H9 (cell line): ENCODE data around the gene DUOXA1. TPM values are rescaled to one million over a fixed set of nuclear protein-coding genes. Genes with fewer than 3 reads are reported as not detected.

ENCODE experiments used
- DNase-seq: peaks from one replicate; pipeline ENCODE4 v3.0.0-alpha.2; 2017
- H2AFZ ChIP-seq: one replicate; pipeline ENCODE4 v1.6.1; 2013; ENCODE audit warnings: mild to moderate bottlenecking, low read length, control low read depth, moderate library complexity
- H2AK5ac ChIP-seq: 2 replicates; pipeline ENCODE4 v1.6.1; 2013; ENCODE audit warnings: low read length, control low read depth, mixed read lengths; ENCODE audit not compliant: insufficient read length
- H2BK120ac ChIP-seq: one replicate; pipeline ENCODE4 v1.6.1; 2013; ENCODE audit warnings: low read depth, mild to moderate bottlenecking, low read length, control low read depth, inconsistent platforms; ENCODE audit not compliant: poor library complexity, severe bottlenecking
- H2BK12ac ChIP-seq: 2 replicates; pipeline ENCODE4 v1.6.1; 2013; ENCODE audit warnings: low read length, control low read depth, mixed read lengths, low read depth; ENCODE audit not compliant: insufficient read length
- H2BK15ac ChIP-seq: 2 replicates; pipeline ENCODE4 v1.6.1; 2013; ENCODE audit warnings: low read depth, low read length, control low read depth
- H2BK20ac ChIP-seq: one replicate; pipeline ENCODE4 v1.6.1; 2013; ENCODE audit warnings: low read depth, mild to moderate bottlenecking, low read length, control low read depth, inconsistent platforms; ENCODE audit not compliant: poor library complexity, severe bottlenecking
- H2BK5ac ChIP-seq: 2 replicates; pipeline ENCODE4 v1.6.1; 2013; ENCODE audit warnings: low read length, control low read depth, mixed read lengths; ENCODE audit not compliant: insufficient read length
- H3K14ac ChIP-seq: 2 replicates; pipeline ENCODE4 v1.6.1; 2013; ENCODE audit warnings: low read length, control low read depth; ENCODE audit not compliant: insufficient read depth
- H3K18ac ChIP-seq: 2 replicates; pipeline ENCODE4 v1.6.1; 2013; ENCODE audit warnings: low read depth, mild to moderate bottlenecking, mixed read lengths, low read length, control low read depth; ENCODE audit not compliant: insufficient read length
- H3K23ac ChIP-seq: 2 replicates; pipeline ENCODE4 v1.6.1; 2013; ENCODE audit warnings: low read length, control low read depth, mixed read lengths, low read depth; ENCODE audit not compliant: insufficient read length
- H3K23me2 ChIP-seq: 2 replicates; pipeline ENCODE4 v1.6.1; 2013; ENCODE audit warnings: low read depth, mild to moderate bottlenecking, mixed read lengths, low read length, control low read depth; ENCODE audit not compliant: insufficient read length, poor library complexity, severe bottlenecking
- H3K27ac ChIP-seq: 2 replicates; pipeline ENCODE4 v1.5.1; 2013; ENCODE audit warnings: low read length, control low read depth, mixed read lengths, low read depth; ENCODE audit not compliant: insufficient read length
- H3K27me3 ChIP-seq: 2 replicates; pipeline ENCODE4 v1.6.1; 2013; ENCODE audit warnings: low read length, control low read depth, inconsistent platforms; ENCODE audit not compliant: insufficient read depth
- H3K4ac ChIP-seq: 2 replicates; pipeline ENCODE4 v1.6.1; 2013; ENCODE audit warnings: low read depth, mild to moderate bottlenecking, control low read depth, inconsistent platforms, low read length, moderate library complexity
- H3K4me1 ChIP-seq: 2 replicates; pipeline ENCODE4 v1.6.1; 2013; ENCODE audit warnings: low read length, control low read depth, inconsistent platforms; ENCODE audit not compliant: insufficient read depth
- H3K4me2 ChIP-seq: 2 replicates; pipeline ENCODE4 v1.6.1; 2013; ENCODE audit warnings: low read length, control low read depth, mixed read lengths; ENCODE audit not compliant: insufficient read length, insufficient read depth
- H3K56ac ChIP-seq: 2 replicates; pipeline ENCODE4 v1.6.1; 2013; ENCODE audit warnings: low read depth, mild to moderate bottlenecking, mixed read lengths, low read length, control low read depth; ENCODE audit not compliant: insufficient read length
- H3K79me1 ChIP-seq: 2 replicates; pipeline ENCODE4 v1.6.1; 2013; ENCODE audit warnings: low read depth, mild to moderate bottlenecking, moderate library complexity, low read length, control low read depth, inconsistent platforms; ENCODE audit not compliant: insufficient read depth, poor library complexity, severe bottlenecking
- H3K79me2 ChIP-seq: 2 replicates; pipeline ENCODE4 v1.6.1; 2013; ENCODE audit warnings: low read length, control low read depth, inconsistent platforms; ENCODE audit not compliant: insufficient read depth
- H3K9ac ChIP-seq: 2 replicates; pipeline ENCODE4 v1.6.1; 2013; ENCODE audit warnings: low read length, control low read depth, mixed read lengths; ENCODE audit not compliant: insufficient read length; ENCODE audit errors: extremely low read depth
- H3K9me3 ChIP-seq: one replicate; pipeline ENCODE4 v1.6.1; 2013; ENCODE audit warnings: low read depth, low read length, inconsistent platforms; ENCODE audit not compliant: control insufficient read depth
- H3T11ph ChIP-seq: one replicate; pipeline ENCODE4 v1.6.1; 2013; ENCODE audit warnings: mild to moderate bottlenecking, low read length, control low read depth, inconsistent platforms
- H4K20me1 ChIP-seq: one replicate; pipeline ENCODE4 v1.6.1; 2013; ENCODE audit not compliant: control insufficient read depth, insufficient read length, insufficient read depth
- H4K5ac ChIP-seq: 2 replicates; pipeline ENCODE4 v1.6.1; 2013; ENCODE audit warnings: low read depth, mild to moderate bottlenecking, mixed read lengths, low read length, control low read depth; ENCODE audit not compliant: insufficient read length
- H4K8ac ChIP-seq: replicated peaks from 2 replicates; pipeline ENCODE4 v1.6.1; 2013; ENCODE audit warnings: low read length, control low read depth, mixed read lengths, low read depth; ENCODE audit not compliant: insufficient read length
- H4K91ac ChIP-seq: 2 replicates; pipeline ENCODE4 v1.6.1; 2013; ENCODE audit warnings: low read depth, mild to moderate bottlenecking, moderate library complexity, mixed read lengths, low read length, control low read depth; ENCODE audit not compliant: insufficient read length
- H3K27ac Mint-ChIP-seq, 3 experiments: 2 replicates in 2 of 3; 3 replicates in 1 of 3; pipeline ENCODE4 v1.8.0; 2020 to 2021; ENCODE audit warnings: mixed read lengths in 3 of 3, mild to moderate bottlenecking in 1 of 3, moderate library complexity in 1 of 3
- H3K27me3 Mint-ChIP-seq: 2 replicates; pipeline ENCODE4 v1.8.0; 2021; ENCODE audit warnings: low read depth, mild to moderate bottlenecking, moderate library complexity, mixed read lengths
- H3K36me3 Mint-ChIP-seq, 3 experiments: 2 replicates in 2 of 3; 3 replicates in 1 of 3; pipeline ENCODE4 v1.8.0; 2020 to 2021; ENCODE audit warnings: low read depth in 3 of 3, mixed read lengths in 3 of 3; ENCODE audit not compliant: insufficient read depth in 1 of 3
- H3K4me1 Mint-ChIP-seq, 2 experiments: 2 replicates each; pipeline ENCODE4 v1.8.0; 2020; ENCODE audit warnings: mixed read lengths in 2 of 2
- H3K4me3 Mint-ChIP-seq, 2 experiments: 2 replicates in 1 of 2; 3 replicates in 1 of 2; pipeline ENCODE4 v1.8.0; 2020 to 2021; ENCODE audit warnings: mild to moderate bottlenecking in 2 of 2, mixed read lengths in 2 of 2, moderate library complexity in 1 of 2
- H3K9me3 Mint-ChIP-seq, 2 experiments: 2 replicates in 1 of 2; 3 replicates in 1 of 2; pipeline ENCODE4 v1.8.0; 2020; ENCODE audit warnings: mild to moderate bottlenecking in 2 of 2, mixed read lengths in 2 of 2, moderate library complexity in 1 of 2
- CTCF ChIP-seq: fragments of 200-600 bp; sonication (generic); conservative IDR thresholded peaks from 3 replicates; pipeline ENCODE4 v1.8.0; 2021; ENCODE audit warnings: antibody characterized with exemption, mild to moderate bottlenecking
- WGBS: extraction: QIAGEN DNeasy Blood & Tissue Kit; methylation state at CpG from one replicate; pipeline ENCODE4 v1.1.7; 2013; ENCODE audit warnings: missing lambda C conversion rate, low lambda C conversion rate, mixed read lengths; ENCODE audit not compliant: insufficient read length; ENCODE audit errors: extremely low coverage; 5-methylcytosine and 5-hydroxymethylcytosine counted together
- total RNA-seq: library from RNA; stranded (reverse); gene quantifications from 2 replicates; pipeline ENCODE4 v1.2.1, GENCODE V29; 2021

The DUOXA1 gene
- total RNA-seq, 1 experiment from 2014 or later: 1.2 TPM

DNA sequence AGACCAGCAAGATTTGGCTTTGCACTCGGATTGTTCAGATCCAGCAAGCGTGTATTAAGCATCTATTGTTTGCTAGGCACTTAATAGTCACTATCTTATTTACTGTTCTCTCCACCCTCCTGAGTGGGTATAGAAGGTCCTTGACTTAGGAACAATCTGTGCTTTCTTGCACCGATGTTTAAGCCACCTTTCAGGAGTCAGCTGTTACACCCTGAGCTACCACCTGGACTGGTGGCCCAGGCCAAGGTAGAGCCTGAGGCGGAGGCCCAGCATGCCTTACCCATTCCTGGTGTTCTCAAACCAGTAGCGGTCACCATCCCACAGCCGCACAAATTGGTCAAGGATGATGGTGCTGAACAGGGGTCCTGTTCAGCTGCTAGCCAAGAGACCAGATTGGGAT lies 10.1 kb upstream of the DUOXA1 start:
- H3K79me2 ChIP-seq: no peaks in the 10 kb centered on the region
- no peak overlapping the region for H4K91ac ChIP-seq
- H3K56ac ChIP-seq: no peak overlapping the region
- WGBS: no CpG with 5 or more reads among the region's 6 CpGs
- no peak overlapping the region for H3K14ac ChIP-seq
- Mint-ChIP-seq H3K27ac (no peak overlapping the region), H3K27me3 (peaks cover 37% of the 10 kb centered on the region), H3K4me3 (no peak overlapping the region), H3K4me1 (peaks cover 5 to 9% of the 10 kb centered on the region in 2 experiments; a peak in 3 of 4 replicates), H3K9me3 (no peaks in the 10 kb centered on the region; a peak in 1 of 5 replicates), H3K36me3 (no peaks in the 10 kb centered on the region)
- no peak overlapping the region for H2BK15ac ChIP-seq
- H3K9ac ChIP-seq: no peak overlapping the region
- no peaks in the 10 kb centered on the region; the same call in 1 of the 2 replicates for H3K4me1 ChIP-seq
- H2BK120ac ChIP-seq: no peak overlapping the region
- H4K8ac ChIP-seq: no peak overlapping the region
- H3K18ac ChIP-seq: no peak overlapping the region
- no peaks in the 10 kb centered on the region for H4K20me1 ChIP-seq
- H3K27ac ChIP-seq: no peak overlapping the region
- no peak overlapping the region for H2AK5ac ChIP-seq
- H2BK5ac ChIP-seq: no peak overlapping the region
- H3K4me2 ChIP-seq: no peak overlapping the region
- no peak overlapping the region for H3K4ac ChIP-seq
- no peak overlapping the region for H4K5ac ChIP-seq
- no peak overlapping the region for H3K23ac ChIP-seq
- no peak for TF ChIP-seq CTCF
- H2BK12ac ChIP-seq: no peak overlapping the region
- H2BK20ac ChIP-seq: no peak overlapping the region
- H3K23me2 ChIP-seq: no peaks in the 10 kb centered on the region
- H3K9me3 ChIP-seq: no peaks in the 10 kb centered on the region
- H3K79me1 ChIP-seq: no peaks in the 10 kb centered on the region
- DNase-seq: no peak
- H2AFZ ChIP-seq: no peak overlapping the region
- peaks cover 15% of the 10 kb centered on the region for H3K27me3 ChIP-seq
- H3T11ph ChIP-seq: no peak overlapping the region
